ENCODE data around the gene PAWR.

Gene PAWR

GRCh38 chr12:79676579-79676978 is 14.2 kb downstream of the PAWR start:
- TF ChIP-seq TAF1 (IDR thresholded peaks at IDR 0.05; ENCODE audit: low read depth) (no peak), YY1 (IDR thresholded peaks at IDR 0.05; ENCODE audit: low read depth) (no peak), CREB1 (IDR thresholded peaks at IDR 0.05; ENCODE audit: low read depth) (no peak), EGR1 (IDR thresholded peaks at IDR 0.05) (no peak), CEBPB (IDR thresholded peaks at IDR 0.05) (no peak), REST (IDR thresholded peaks at IDR 0.05; ENCODE audit: low read depth) (no peak), EP300 (IDR thresholded peaks at IDR 0.05; ENCODE audit: borderline replicate concordance) (no peak), ZBTB7A (IDR thresholded peaks at IDR 0.05; ENCODE audit: low read depth) (no peak), RAD21 (IDR thresholded peaks at IDR 0.05; ENCODE audit: low read depth) (no peak), USF1 (IDR thresholded peaks at IDR 0.05) (no peak), TEAD4 (IDR thresholded peaks at IDR 0.05) (no peak), NFIC (IDR thresholded peaks at IDR 0.05) (no peak), FOXM1 (IDR thresholded peaks at IDR 0.05; ENCODE audit: borderline replicate concordance, low read depth) (no peak), TCF12 (IDR thresholded peaks at IDR 0.05; ENCODE audit: low read depth) (no peak)
- TF ChIP-seq, protein P1, sequence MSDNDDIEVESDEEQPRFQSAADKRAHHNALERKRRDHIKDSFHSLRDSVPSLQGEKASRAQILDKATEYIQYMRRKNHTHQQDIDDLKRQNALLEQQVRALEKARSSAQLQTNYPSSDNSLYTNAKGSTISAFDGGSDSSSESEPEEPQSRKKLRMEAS (IDR thresholded peaks at IDR 0.05): no peak

DNA sequence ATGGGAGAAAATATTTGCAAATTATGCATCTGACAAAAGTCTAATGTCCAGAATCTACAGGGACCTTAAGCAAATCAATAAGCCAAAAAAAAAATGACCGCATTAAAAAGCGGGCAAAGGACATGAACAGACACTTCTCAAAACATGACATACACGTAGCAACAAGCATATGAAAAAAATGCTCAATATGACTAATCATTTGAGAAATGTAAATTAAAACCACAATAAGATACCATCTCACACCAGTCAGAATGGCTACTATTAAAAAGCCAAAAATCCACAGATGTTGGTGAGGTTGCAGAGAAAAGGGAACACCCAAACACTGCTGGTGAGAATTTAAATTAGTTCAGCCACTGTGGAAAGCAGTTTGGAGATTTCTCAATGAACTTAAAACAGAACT is 16.1 kb downstream of the PAWR start:
- no peak for TF ChIP-seq CREB1 (IDR thresholded peaks at IDR 0.05; ENCODE audit: low read depth)
- no peak for TF ChIP-seq TAF1 (IDR thresholded peaks at IDR 0.05; ENCODE audit: low read depth)
- TF ChIP-seq FOXM1 (IDR thresholded peaks at IDR 0.05; ENCODE audit: borderline replicate concordance, low read depth): no peak
- no peak for TF ChIP-seq USF1 (IDR thresholded peaks at IDR 0.05)
- TF ChIP-seq, protein P1 (IDR thresholded peaks at IDR 0.05): no peak
- TF ChIP-seq RAD21 (IDR thresholded peaks at IDR 0.05; ENCODE audit: low read depth): no peak

DNA sequence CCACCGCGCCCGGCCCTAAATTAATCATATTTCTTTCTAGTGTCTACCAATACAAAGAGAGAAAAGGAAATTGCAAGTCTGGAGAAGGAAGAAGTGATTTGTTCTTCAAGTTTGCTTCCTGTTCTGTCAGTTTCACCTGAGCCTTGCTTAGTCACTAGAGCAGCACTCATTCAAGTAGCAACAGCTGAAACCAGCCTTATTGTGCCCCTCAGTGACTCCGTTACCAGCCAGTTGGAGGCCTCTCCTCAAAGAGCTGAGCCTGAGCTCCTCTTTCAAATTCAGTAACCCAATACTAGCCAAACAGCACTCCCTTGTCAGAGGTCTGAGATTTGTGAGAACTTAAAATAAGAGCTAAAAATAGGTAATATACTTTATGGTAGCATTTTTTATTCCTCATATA is 17.4 kb downstream of the PAWR start:
- no peak for TF ChIP-seq REST (IDR thresholded peaks at IDR 0.05; ENCODE audit: low read depth)
- TF ChIP-seq, protein P1 (IDR thresholded peaks at IDR 0.05): no peak

DNA sequence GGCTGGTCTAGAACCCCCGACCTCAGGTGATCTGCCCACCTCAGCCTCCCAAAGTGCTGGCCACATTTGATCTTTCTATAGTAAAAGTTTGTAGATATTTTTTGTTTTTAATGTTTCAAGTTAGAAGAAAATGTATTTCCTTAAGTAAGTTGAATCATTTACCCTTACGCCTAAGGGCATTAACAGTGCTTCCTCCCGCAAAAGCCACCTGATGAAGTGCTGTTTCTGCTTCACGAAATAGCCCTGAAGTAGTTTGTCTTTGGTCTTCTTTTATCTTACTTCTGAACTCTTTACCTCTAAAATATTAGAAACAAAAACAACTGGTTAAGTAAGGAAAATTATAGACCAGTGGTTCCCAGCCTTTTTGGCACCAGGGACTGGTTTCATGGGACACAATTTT is 22.7 kb downstream of the PAWR start:
- TF ChIP-seq TCF12 (IDR thresholded peaks at IDR 0.05; ENCODE audit: low read depth): no peak
- no peak for TF ChIP-seq YY1 (IDR thresholded peaks at IDR 0.05; ENCODE audit: low read depth)
- no peak for TF ChIP-seq NFIC (IDR thresholded peaks at IDR 0.05)
- TF ChIP-seq USF1 (IDR thresholded peaks at IDR 0.05): no peak
- TF ChIP-seq REST (IDR thresholded peaks at IDR 0.05; ENCODE audit: low read depth): no peak
- no peak for TF ChIP-seq CREB1 (IDR thresholded peaks at IDR 0.05; ENCODE audit: low read depth)
- TF ChIP-seq, protein P1 (IDR thresholded peaks at IDR 0.05): no peak
